Globus pallidus (tissue), 1 donor: Measurements from ENCODE around the gene APCDD1L.

Experiments used
- DNase-seq: peaks from one replicate; pipeline ENCODE4 v3.0.0-alpha.2; 2015; ENCODE audit warnings: low spot score

Gene APCDD1L

GRCh38 chr20:58515233-58516212, at the start of gene APCDD1L:
TSS of gene APCDD1L (minus strand) at chr20:58515399. CDS start at chr20:58514707, 692 bp downstream.
- no peak for DNase-seq

GRCh38 chr20:58559368-58559729, 44.1 kb upstream of the APCDD1L start:
- DNase-seq: no peak

- DNase-seq: no peak
Measured at GRCh38 chr20:58558486-58559367, 43.5 kb upstream of the APCDD1L start.

GRCh38 chr20:58557733-58558342, 42.6 kb upstream of the APCDD1L start:
- no peak for DNase-seq

GRCh38 chr20:58556961-58557360, 41.8 kb upstream of the APCDD1L start:
- DNase-seq: no peak

GRCh38 chr20:58555078-58555765, 40.0 kb upstream of the APCDD1L start:
- DNase-seq: no peak

GRCh38 chr20:58554541-58554940, 39.3 kb upstream of the APCDD1L start:
- no peak for DNase-seq

GRCh38 chr20:58553841-58554240, 38.6 kb upstream of the APCDD1L start:
- no peak for DNase-seq

- no peak for DNase-seq
Measured at GRCh38 chr20:58553166-58553696, 38.0 kb upstream of the APCDD1L start.

GRCh38 chr20:58552366-58552934, 37.3 kb upstream of the APCDD1L start:
- DNase-seq: no peak

GRCh38 chr20:58551631-58552030, 36.4 kb upstream of the APCDD1L start:
- DNase-seq: no peak

GRCh38 chr20:58550275-58551059, 35.3 kb upstream of the APCDD1L start:
- no peak for DNase-seq

- no peak for DNase-seq
Measured at GRCh38 chr20:58549231-58550209, 34.3 kb upstream of the APCDD1L start.

- no peak for DNase-seq
Measured at GRCh38 chr20:58547623-58548475, 32.6 kb upstream of the APCDD1L start.

GRCh38 chr20:58546756-58547622, 31.8 kb upstream of the APCDD1L start:
- DNase-seq: no peak

GRCh38 chr20:58546416-58546711, 31.2 kb upstream of the APCDD1L start:
- no peak for DNase-seq
